Peyer's patch (tissue), 4 donors: Measurements from ENCODE around the gene SMAP2. TPM values are rescaled to one million over a fixed set of nuclear protein-coding genes. Genes with fewer than 3 reads are reported as not detected.
A peak's percentile ranks its signal among the peaks of the same experiment; 100 is the strongest.

Source experiments
- DNase-seq, 3 donors: peaks; one replicate each; pipeline ENCODE4 v3.0.0-alpha.2; 2017 to 2019
- H3K27ac ChIP-seq, 4 donors: fragments of 200-600 bp; sonication (generic); one replicate each; pipeline ENCODE4 v1.5.1; 2016 to 2019
- H3K27me3 ChIP-seq, 2 donors: fragments of 200-600 bp; sonication (generic); one replicate each; pipeline ENCODE4 v1.5.1; 2019
- H3K36me3 ChIP-seq, 3 donors: fragments of 200-600 bp; sonication (generic); one replicate each; pipeline ENCODE4 v1.5.1; 2016 to 2019
- H3K4me1 ChIP-seq, 4 donors: fragments of 200-600 bp; sonication (generic); one replicate each; pipeline ENCODE4 v1.5.1; 2016 to 2019
- H3K4me3 ChIP-seq, 4 donors: fragments of 200-600 bp; sonication (generic); 1 replicate in 3 of 4; 2 replicates in 1 of 4; pipeline ENCODE4 v1.5.1; 2016 to 2019; ENCODE audit warnings: mild to moderate bottlenecking in 1 of 4
- H3K9me3 ChIP-seq, 4 donors: fragments of 200-600 bp; sonication (generic); one replicate each; pipeline ENCODE4 v1.5.1; 2016 to 2019; ENCODE audit warnings: mild to moderate bottlenecking in 1 of 4
- CTCF ChIP-seq, 6 experiments: fragments of 450-650 bp in 4 of 6; fragments of 200-600 bp in 2 of 6; sonication (generic) in 1 of 6; IDR thresholded peaks; one replicate each; pipeline ENCODE4 v1.5.1; 2017 to 2019; ENCODE audit warnings: antibody characterized with exemption in 6 of 6, mild to moderate bottlenecking in 3 of 6, moderate library complexity in 1 of 6
- POLR2A ChIP-seq, 2 donors: fragments of 450-650 bp; IDR thresholded peaks; one replicate each; pipeline ENCODE4 v1.5.1; 2017; ENCODE audit warnings: antibody characterized with exemption in 2 of 2, mild to moderate bottlenecking in 2 of 2, moderate library complexity in 2 of 2
- total RNA-seq, 4 donors: library from RNA; depleted of rRNA; stranded (reverse); fragments of >200 nt; gene quantifications; one replicate each; pipeline ENCODE4 v1.1.0, GENCODE V29; 2016

Gene SMAP2
- total RNA-seq, 4 donors from 2014 or later = 24.7 to 170 (median 33.7) TPM

GRCh38 chr1:40389322-40389803 lies 15.8 kb downstream of the SMAP2 start:
- no peaks in the 10 kb centered on the region for H3K27me3 ChIP-seq
- no peaks in the 10 kb centered on the region for H3K36me3 ChIP-seq
- H3K27ac ChIP-seq = peak overlapping the region; percentile 87 to 100 (median 90)
- DNase-seq = peak in 1 of 3 donors; percentile 48
- peaks cover 5 to 65% (median 37%) of the 10 kb centered on the region in 4 donors for H3K4me1 ChIP-seq
- TF ChIP-seq POLR2A (IDR thresholded peaks at IDR 0.05) (no peak), CTCF (IDR thresholded peaks at IDR 0.05) (no peak)
- H3K4me3 ChIP-seq = peak overlapping the region in 3 of 4 donors; percentile 13 to 30 (median 24)
- H3K9me3 ChIP-seq = no peaks in the 10 kb centered on the region

- peak in 2 of 3 donors; percentile 63 to 80 for DNase-seq
- no peaks in the 10 kb centered on the region for H3K9me3 ChIP-seq
- no peaks in the 10 kb centered on the region for H3K36me3 ChIP-seq
- no peaks in the 10 kb centered on the region for H3K27me3 ChIP-seq
- TF ChIP-seq POLR2A (IDR thresholded peaks at IDR 0.05) = no peak
- peak overlapping the region; percentile 87 to 100 (median 90) for H3K27ac ChIP-seq
- peak overlapping the region in 2 of 4 donors; percentile 24 for H3K4me3 ChIP-seq
- H3K4me1 ChIP-seq = peaks cover 5 to 72% (median 37%) of the 10 kb centered on the region in 4 donors
These were observed 16.5 kb downstream of the SMAP2 start for GRCh38 chr1:40389871-40390560.

GRCh38 chr1:40390857-40391256 lies 17.3 kb downstream of the SMAP2 start:
- DNase-seq = no peak
- Histone ChIP-seq H3K36me3 (no peaks in the 10 kb centered on the region), H3K9me3 (no peaks in the 10 kb centered on the region), H3K4me3 (peak overlapping the region in 1 of 4 donors; percentile 13), H3K27ac (peak overlapping the region; percentile 87 to 100 (median 90)), H3K4me1 (peaks cover 5 to 79% (median 38%) of the 10 kb centered on the region in 4 donors), H3K27me3 (no peaks in the 10 kb centered on the region)
- no peak for TF ChIP-seq CTCF (IDR thresholded peaks at IDR 0.05)
- no peak for TF ChIP-seq POLR2A (IDR thresholded peaks at IDR 0.05)

- Histone ChIP-seq H3K9me3 (no peaks in the 10 kb centered on the region), H3K4me3 (peak overlapping the region in 1 of 4 donors; percentile 12), H3K36me3 (no peaks in the 10 kb centered on the region), H3K4me1 (peaks cover 5 to 85% (median 41%) of the 10 kb centered on the region in 4 donors), H3K27ac (peak overlapping the region; percentile 87 to 100 (median 90)), H3K27me3 (no peaks in the 10 kb centered on the region)
- peak in 1 of 3 donors; percentile 83 for DNase-seq
- TF ChIP-seq POLR2A (IDR thresholded peaks at IDR 0.05) (peak in 1 of 2 donors; percentile 37), CTCF (IDR thresholded peaks at IDR 0.05) (no peak)
These were observed 18.2 kb downstream of the SMAP2 start for GRCh38 chr1:40391688-40392145.

GRCh38 chr1:40392221-40392620 lies 18.7 kb downstream of the SMAP2 start:
- Histone ChIP-seq H3K4me1 (peaks cover 5 to 87% (median 41%) of the 10 kb centered on the region in 4 donors), H3K4me3 (peak overlapping the region in 2 of 4 donors; percentile 5 to 12), H3K27ac (peak overlapping the region; percentile 87 to 100 (median 90)), H3K9me3 (no peaks in the 10 kb centered on the region), H3K36me3 (no peaks in the 10 kb centered on the region), H3K27me3 (no peaks in the 10 kb centered on the region)
- TF ChIP-seq CTCF (IDR thresholded peaks at IDR 0.05) = no peak
- TF ChIP-seq POLR2A (IDR thresholded peaks at IDR 0.05) = no peak
- DNase-seq = peak in 1 of 3 donors; percentile 75

GRCh38 chr1:40393173-40393572 lies 19.6 kb downstream of the SMAP2 start:
- peak in 2 of 3 donors; percentile 65 to 79 for DNase-seq
- TF ChIP-seq CTCF (IDR thresholded peaks at IDR 0.05) (no peak), POLR2A (IDR thresholded peaks at IDR 0.05) (no peak)
- peak overlapping the region in 1 of 4 donors; percentile 2 for H3K4me3 ChIP-seq
- no peaks in the 10 kb centered on the region for H3K27me3 ChIP-seq
- peak overlapping the region in 3 of 4 donors; percentile 87 to 100 (median 92) for H3K27ac ChIP-seq
- no peaks in the 10 kb centered on the region for H3K9me3 ChIP-seq
- H3K36me3 ChIP-seq = no peaks in the 10 kb centered on the region
- peaks cover 5 to 86% (median 33%) of the 10 kb centered on the region in 4 donors for H3K4me1 ChIP-seq
